Right lobe of liver (tissue), 4 donors: ENCODE results near the gene CYS1.

ENCODE experiments used
- CTCF ChIP-seq, 4 donors: fragments of 200-600 bp in 3 of 4; fragments of 450-650 bp in 1 of 4; IDR thresholded peaks; one replicate each; pipeline versions ENCODE4 v1.5.1 to v1.8.0; 2016 to 2022; ENCODE audit warnings: antibody characterized with exemption in 4 of 4, mild to moderate bottlenecking in 2 of 4
- POLR2A ChIP-seq: fragments of 450-650 bp; IDR thresholded peaks from one replicate; pipeline ENCODE4 v1.6.1; 2017; ENCODE audit warnings: antibody characterized with exemption, mild to moderate bottlenecking
- donor health status: DM: no; HTN: no; CAD: no.
- donor health status: DM: no; HTN: no; CAD: no.
- donor health status: DM: no; HTN: yes; CAD: no.

- TF ChIP-seq CTCF (IDR thresholded peaks at IDR 0.05), result no peak
- TF ChIP-seq POLR2A, result no peak
Observed at GRCh38 chr2:10059016-10059351, 21.2 kb downstream of the CYS1 start.
